Stimulated activated CD4-positive, alpha-beta T cell treated with anti-CD3 and anti-CD28 coated beads, TNF-alpha, amount 100 ng/mL, for 48 hours (primary cell): ENCODE data around the gene MARS2.
"Not testable (repeated sequence)": the region's sequence is repeated elsewhere in the genome, so short reads cannot be mapped to it uniquely, and the experiment has no call there.

Source experiments
- DNase-seq, 3 donors: peaks; one replicate each; pipeline ENCODE4 v3.0.0-alpha.2; 2020; ENCODE audit warnings: low read depth in 3 of 3

MARS2 gene

DNA sequence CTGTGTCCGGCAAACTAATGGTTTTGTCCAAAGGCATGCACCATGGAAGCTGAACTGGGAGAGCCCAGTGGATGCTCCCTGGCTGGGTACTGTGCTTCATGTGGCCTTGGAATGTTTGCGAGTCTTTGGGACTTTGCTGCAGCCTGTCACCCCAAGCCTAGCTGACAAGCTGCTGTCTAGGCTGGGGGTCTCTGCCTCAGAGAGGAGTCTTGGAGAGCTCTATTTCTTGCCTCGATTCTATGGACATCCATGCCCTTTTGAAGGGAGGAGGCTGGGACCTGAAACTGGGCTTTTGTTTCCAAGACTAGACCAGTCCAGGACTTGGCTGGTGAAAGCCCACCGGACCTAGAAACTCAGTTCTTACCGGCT is 1.7 kb downstream of the MARS2 start:
- no peak for DNase-seq

DNA sequence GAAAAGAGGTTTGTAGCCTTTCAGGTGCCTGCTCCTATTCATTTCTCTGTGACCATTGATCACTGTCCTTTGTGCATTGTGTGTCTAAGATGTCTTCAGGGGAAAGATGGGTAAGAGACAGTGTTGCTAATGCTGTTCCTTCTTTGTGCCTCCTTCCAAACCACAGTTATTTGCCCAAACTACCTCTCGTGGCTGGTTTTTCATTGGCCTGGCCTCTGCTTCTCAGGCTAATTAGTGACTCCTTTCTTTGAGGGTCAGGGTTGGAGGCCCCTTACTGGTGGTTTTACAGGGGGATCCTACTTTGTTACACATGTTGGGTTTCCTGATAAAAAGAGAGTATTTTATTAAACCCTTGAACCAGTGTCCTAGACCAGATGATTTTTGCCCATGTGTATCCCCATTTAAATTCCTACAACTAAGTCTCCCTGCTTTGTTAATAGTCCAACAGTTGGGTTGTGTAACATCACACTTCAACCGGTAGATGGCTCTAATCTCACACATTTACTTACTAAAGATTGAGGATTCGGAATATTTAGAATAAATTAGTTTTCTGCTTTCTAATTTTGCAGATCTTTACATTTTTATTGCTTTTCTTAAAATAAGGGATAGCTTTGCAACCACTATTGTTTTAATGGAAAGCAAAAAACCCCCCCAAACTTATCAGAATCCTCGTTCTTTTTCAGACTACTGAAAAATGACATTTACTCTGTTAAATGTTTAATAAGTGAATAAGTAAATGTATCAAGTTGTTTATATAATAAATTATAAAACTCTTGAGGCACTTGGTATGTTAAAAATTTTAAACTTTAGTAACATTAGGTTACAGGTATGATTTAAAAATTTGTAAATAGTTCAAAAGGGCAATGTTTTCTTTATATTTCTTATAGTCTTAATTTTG is 2.4 kb downstream of the MARS2 start:
- DNase-seq = no peak

DNA sequence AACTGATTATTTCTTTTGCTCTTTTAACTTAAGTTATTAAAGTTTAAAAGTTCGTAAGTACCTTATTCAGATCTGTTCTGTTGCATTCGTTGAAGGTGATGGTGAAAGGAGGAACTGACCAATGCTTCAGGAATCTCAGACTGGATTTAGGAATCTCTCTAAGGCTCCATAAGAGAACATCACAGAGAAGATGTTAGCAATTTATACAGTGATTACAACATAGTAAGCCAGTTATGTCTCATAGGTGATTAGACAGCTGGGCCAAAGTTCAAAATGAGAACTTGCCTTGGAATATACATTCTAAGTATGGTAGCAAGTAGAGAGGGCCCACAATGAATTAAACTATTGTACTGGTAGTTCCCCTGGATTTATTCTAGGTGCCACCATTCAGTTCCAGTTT is 3.2 kb downstream of the MARS2 start:
- no peak for DNase-seq

DNA sequence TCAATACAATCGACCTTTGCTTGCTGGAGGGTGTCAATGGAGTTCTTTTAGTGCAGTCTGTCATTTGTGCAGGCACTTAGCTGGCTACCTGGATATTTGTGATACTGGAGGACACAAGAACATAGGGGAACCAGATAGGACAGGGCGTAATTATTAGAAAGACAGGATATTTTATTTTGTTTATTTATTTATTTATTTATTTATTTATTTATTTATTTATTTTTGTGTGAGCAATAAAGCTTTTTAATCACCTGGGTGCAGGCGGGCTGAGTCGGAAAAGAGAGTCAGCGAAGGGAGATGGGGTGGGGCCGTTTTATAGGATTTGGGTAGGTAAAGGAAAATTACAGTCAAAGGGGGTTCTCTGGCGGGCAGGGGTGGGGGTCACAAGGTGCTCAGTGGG is 4.0 kb downstream of the MARS2 start:
- DNase-seq = not testable (repeated sequence)

DNA sequence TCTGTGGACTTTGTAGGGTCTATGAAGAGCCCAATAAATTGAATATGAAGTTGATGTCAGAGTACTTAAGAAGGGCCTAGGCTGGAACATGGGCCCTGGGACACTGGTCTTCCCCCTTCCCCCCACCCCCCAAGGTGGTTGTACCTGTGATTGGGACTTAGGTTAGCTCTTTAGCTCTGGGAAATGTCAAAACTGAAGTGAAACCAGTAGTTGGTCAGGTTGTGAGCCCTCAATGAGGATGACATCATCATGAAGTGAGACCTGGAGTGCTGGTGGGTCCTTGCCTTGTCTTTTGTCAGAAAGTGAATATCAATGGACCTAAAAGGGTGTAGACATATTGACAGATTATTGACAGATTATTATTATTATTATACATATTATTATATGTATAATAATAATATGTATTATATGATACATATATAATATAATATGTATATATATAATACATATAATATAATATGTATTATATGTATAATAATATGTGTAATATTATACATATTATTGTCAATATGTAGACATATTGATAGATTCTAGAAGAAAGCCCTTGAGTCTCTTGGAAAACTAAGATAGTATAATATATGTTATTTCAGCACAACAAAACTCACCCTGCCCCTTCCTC is 5.4 kb downstream of the MARS2 start:
- no peak for DNase-seq

DNA sequence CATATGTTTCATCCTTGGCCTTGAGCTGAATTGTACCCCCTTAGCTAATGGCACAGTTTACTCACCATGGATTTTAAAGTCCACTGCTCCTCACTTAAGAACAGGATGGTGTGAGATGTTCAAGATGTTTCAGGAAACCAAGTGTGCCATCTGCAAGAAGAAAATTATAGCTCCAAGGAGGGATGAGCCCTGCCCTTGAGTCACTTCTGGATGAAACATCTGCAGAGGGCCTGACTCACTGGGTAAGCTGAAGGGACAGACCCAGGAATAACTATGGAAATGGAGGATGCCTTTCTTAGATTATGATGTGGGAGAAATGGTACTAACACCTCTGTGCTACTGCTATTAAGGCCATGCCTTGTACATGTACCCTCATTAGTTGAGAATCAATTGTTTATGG is 6.4 kb downstream of the MARS2 start:
- no peak for DNase-seq

DNA sequence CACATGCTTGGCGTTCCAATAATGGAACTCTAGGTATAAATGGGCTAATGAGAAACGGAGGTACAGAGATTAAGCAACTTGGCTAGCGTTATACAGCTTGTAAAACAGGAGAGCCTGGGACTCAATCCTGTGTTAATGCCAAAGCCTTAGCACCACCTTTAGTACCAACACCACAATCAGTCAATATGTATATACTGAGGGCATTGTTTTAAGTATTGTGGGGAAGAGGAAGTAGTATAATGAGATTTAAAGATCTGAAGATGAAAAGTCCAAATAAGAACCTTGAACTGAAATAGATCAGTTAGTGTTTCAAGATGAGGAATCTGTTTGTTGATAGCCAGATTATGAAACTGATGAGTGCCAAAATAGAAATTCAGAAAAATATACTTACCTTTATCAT is 8.1 kb downstream of the MARS2 start:
- DNase-seq = no peak

DNA sequence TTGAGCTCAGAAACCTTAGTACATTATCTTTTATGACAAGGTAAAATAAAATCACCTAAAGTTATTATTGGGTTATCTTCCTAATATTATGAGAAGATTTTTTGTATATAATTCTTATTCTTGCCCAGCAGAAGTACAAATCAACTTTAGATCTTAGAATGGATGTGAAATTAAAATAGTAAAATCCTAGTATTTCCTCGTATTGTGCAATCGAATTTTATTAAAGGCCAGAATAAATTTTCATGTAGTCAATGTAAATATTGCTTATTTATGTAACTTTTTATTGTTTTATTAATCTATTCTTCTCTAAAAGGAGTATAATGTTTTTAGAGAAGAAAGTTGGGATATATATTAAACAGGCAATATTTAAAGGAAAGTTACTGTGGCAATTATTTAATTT is 12.7 kb downstream of the MARS2 start:
- DNase-seq = no peak

DNA sequence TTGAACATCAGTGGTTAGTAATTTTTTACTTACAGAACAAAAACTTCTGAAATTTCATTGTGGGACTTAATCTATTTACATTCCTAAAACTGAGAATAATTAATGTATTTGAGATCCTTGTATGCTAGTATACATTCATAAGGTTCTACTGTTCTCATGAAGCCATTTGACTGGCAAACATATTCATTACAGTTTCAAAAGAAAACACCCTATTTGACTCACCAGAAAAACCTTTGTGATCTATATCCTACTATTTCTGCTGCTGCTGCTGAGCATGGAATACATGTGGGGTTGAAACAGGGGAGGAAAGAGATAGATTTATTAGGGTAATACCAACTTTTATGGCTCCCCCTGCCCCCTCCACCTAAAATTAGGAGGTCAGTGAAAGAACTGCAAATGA is 21.8 kb downstream of the MARS2 start:
- DNase-seq = no peak

DNA sequence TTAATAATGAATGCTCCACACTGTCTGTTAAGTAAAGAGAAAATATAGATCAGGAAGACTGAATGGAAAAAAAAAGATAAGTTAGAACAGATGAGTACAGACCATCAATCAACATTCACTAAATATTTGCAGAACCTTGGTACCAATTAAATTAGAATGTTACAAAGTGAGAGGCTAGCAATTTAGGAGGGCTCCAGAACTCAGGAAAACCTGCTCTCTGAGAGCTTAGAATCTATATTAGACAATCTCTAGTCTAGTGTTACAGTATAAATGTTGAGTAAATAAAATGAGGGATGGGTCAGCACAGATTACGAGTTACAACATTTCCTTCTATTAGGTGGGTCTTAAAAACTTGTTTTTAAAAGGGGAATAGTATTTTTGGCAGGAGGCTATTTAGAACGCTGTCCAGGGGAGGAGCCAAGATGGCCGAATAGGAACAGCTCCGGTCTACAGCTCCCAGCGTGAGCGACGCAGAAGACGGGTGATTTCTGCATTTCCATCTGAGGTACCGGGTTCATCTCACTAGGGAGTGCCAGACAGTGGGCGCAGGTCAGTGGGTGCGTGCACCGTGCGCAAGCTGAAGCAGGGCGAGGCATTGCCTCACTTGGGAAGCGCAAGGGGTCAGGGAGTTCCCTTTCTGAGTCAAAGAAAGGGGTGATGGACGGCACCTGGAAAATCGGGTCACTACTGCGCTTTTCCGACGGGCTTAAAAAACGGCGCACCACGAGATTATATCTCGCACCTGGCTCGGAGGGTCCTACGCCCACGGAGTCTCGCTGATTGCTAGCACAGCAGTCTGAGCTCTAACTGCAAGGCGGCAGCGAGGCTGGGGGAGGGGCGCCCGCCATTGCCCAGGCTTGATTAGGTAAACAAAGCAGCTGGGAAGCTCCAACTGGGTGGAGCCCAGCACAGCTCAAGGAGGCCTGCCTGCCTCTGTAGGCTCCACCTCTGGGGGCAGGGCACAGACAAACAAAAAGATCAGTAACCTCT is 23.7 kb downstream of the MARS2 start:
- not testable (repeated sequence) for DNase-seq

DNA sequence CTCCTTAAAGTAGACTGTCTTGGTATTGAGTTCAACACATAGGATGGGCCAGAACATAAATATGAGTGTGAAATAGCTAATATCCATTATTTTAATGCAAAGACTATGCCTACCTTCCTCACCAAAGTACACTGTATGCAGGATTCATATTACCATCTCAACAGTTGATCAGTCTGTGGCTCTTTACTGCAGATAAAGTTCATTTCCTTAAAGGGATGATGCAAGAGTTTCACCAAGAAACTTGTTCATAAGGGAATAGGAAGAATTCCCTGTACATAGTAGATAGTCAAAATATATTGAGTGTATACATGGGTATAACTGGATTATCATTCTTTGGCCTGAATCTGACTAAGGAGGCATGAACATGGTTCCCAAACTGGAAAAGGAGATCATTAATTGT is 35.0 kb downstream of the MARS2 start:
- no peak for DNase-seq
